H1 (cell line): ENCODE data around the gene CD151. TPM values are rescaled to one million over a fixed set of nuclear protein-coding genes. Genes with fewer than 3 reads are reported as not detected.

Experiments
- CTCF ChIA-PET: fragments of 300-600 bp; sonication (Branson Sonifier 250); formaldehyde crosslinking; loops from one replicate; lab custom pipeline; 2021; ENCODE audit not compliant: partially characterized antibody; lab: Charles Lee
- POLR2A ChIA-PET: fragments of 300-600 bp; sonication (Branson Sonifier 250); formaldehyde crosslinking; loops from one replicate; lab custom pipeline; 2021; ENCODE audit warnings: inconsistent platforms; ENCODE audit not compliant: partially characterized antibody; lab: Charles Lee
- DNase-seq, 2 experiments: peaks; one replicate each; pipeline versions ENCODE4 v3.0.0 to v3.0.0-alpha.2; 2010 to 2022; ENCODE audit warnings: low spot score in 2 of 2, low read depth in 1 of 2, mixed read lengths in 1 of 2
- FAIRE-seq: peaks from 2 replicates; lab custom pipeline; 2011; peaks lifted over from hg19 to GRCh38; lab: Jason Lieb, UNC
- H2AFZ ChIP-seq: 2 replicates; pipeline ENCODE4 v1.8.1; 2012; ENCODE audit warnings: low read length, inconsistent platforms
- H2AK5ac ChIP-seq: 2 replicates; pipeline ENCODE4 v1.6.1; 2013; ENCODE audit warnings: low read depth, low read length
- H2BK120ac ChIP-seq: replicated peaks from 2 replicates; pipeline ENCODE3; 2013; ENCODE audit warnings: low read depth, low read length, inconsistent platforms
- H2BK12ac ChIP-seq: 2 replicates; pipeline ENCODE4 v1.6.1; 2013; ENCODE audit warnings: low read depth, low read length
- H2BK15ac ChIP-seq: 2 replicates; pipeline ENCODE4 v1.6.1; 2013; ENCODE audit warnings: low read length
- H2BK20ac ChIP-seq: 2 replicates; pipeline ENCODE4 v1.6.1; 2013; ENCODE audit warnings: low read length
- H2BK5ac ChIP-seq: 2 replicates; pipeline ENCODE4 v1.6.1; 2013; ENCODE audit warnings: low read depth, low read length
- H3K14ac ChIP-seq: 2 replicates; pipeline ENCODE4 v1.6.1; 2013; ENCODE audit warnings: inconsistent platforms; ENCODE audit not compliant: insufficient read length
- H3K18ac ChIP-seq: 2 replicates; pipeline ENCODE4 v1.6.1; 2013; ENCODE audit warnings: low read length; ENCODE audit errors: extremely low read depth
- H3K23ac ChIP-seq: 2 replicates; pipeline ENCODE4 v1.6.1; 2013; ENCODE audit warnings: inconsistent platforms; ENCODE audit not compliant: insufficient read length
- H3K23me2 ChIP-seq: 2 replicates; pipeline ENCODE4 v1.6.1; 2013; ENCODE audit warnings: low read depth, low read length
- H3K27ac ChIP-seq: 2 replicates; pipeline ENCODE4 v1.6.1; 2011; ENCODE audit warnings: low read depth, low read length, inconsistent platforms
- H3K27me3 ChIP-seq, 4 experiments: replicated peaks in 1 of 4; 1 replicate in 1 of 4; 2 replicates in 3 of 4; pipeline versions ENCODE4 v1.6.1 to v1.8.1; 2011 to 2013; ENCODE audit warnings: low read length in 3 of 4, mild to moderate bottlenecking in 3 of 4, inconsistent platforms in 2 of 4, mixed read lengths in 2 of 4, moderate library complexity in 1 of 4; ENCODE audit not compliant: control insufficient read depth in 3 of 4, insufficient read depth in 3 of 4; ENCODE audit errors: extremely low read depth in 1 of 4
- H3K36me3 ChIP-seq, 4 experiments: 2 replicates each; pipeline versions ENCODE4 v1.6.1 to v1.8.1; 2011 to 2013; ENCODE audit warnings: mild to moderate bottlenecking in 4 of 4, low read length in 3 of 4, moderate library complexity in 2 of 4, control low read depth in 1 of 4, inconsistent platforms in 1 of 4; ENCODE audit not compliant: insufficient read depth in 4 of 4, control insufficient read depth in 2 of 4
- H3K4ac ChIP-seq: replicated peaks from 2 replicates; pipeline ENCODE3; 2013; ENCODE audit warnings: low read length, low read depth, mixed read lengths, inconsistent platforms; ENCODE audit not compliant: insufficient read length
- H3K4me1 ChIP-seq, 4 experiments: replicated peaks in 1 of 4; 1 replicate in 1 of 4; 2 replicates in 3 of 4; pipeline versions ENCODE4 v1.6.1 to v1.8.1; 2011 to 2013; ENCODE audit warnings: low read length in 3 of 4, inconsistent platforms in 2 of 4, mixed read lengths in 1 of 4; ENCODE audit not compliant: insufficient read depth in 4 of 4, control insufficient read depth in 3 of 4
- H3K4me2 ChIP-seq, 2 experiments: 2 replicates each; pipeline versions ENCODE4 v1.6.1 to v1.8.1; 2011 to 2013; ENCODE audit warnings: low read depth in 2 of 2, low read length in 2 of 2, control low read depth in 1 of 2, inconsistent platforms in 1 of 2, mild to moderate bottlenecking in 1 of 2; ENCODE audit not compliant: insufficient read depth in 1 of 2
- H3K4me3 ChIP-seq, 4 experiments: fragments of 200-600, 300-600 bp in 1 of 4; sonication (generic), shearing (Covaris generic), sonication (Bioruptor Twin) in 1 of 4; 2 replicates each; pipeline versions ENCODE4 v1.5.1 to v1.8.1; 2011 to 2016; ENCODE audit warnings: low read length in 4 of 4, low read depth in 3 of 4, control low read depth in 2 of 4, inconsistent platforms in 2 of 4, mild to moderate bottlenecking in 2 of 4, mixed read lengths in 1 of 4, moderate library complexity in 1 of 4; ENCODE audit not compliant: insufficient read depth in 2 of 4; ENCODE audit errors: extremely low read depth in 1 of 4
- H3K56ac ChIP-seq: replicated peaks from 2 replicates; pipeline ENCODE3; 2013; ENCODE audit warnings: low read depth, mild to moderate bottlenecking, mixed read lengths, low read length, inconsistent platforms; ENCODE audit not compliant: insufficient read length
- H3K79me1 ChIP-seq: 2 replicates; pipeline ENCODE4 v1.6.1; 2013; ENCODE audit warnings: low read depth, low read length, control low read depth
- H3K79me2 ChIP-seq, 2 experiments: 2 replicates each; pipeline versions ENCODE4 v1.6.1 to v1.8.1; 2012 to 2013; ENCODE audit warnings: low read length in 2 of 2, mild to moderate bottlenecking in 2 of 2, inconsistent platforms in 1 of 2; ENCODE audit not compliant: insufficient read depth in 2 of 2, control insufficient read depth in 1 of 2
- H3K9ac ChIP-seq, 4 experiments: replicated peaks in 1 of 4; 1 replicate in 1 of 4; 2 replicates in 3 of 4; pipeline versions ENCODE4 v1.6.1 to v1.8.1; 2011 to 2013; ENCODE audit warnings: low read depth in 3 of 4, low read length in 3 of 4, control low read depth in 2 of 4, mild to moderate bottlenecking in 2 of 4, moderate library complexity in 2 of 4, inconsistent platforms in 1 of 4; ENCODE audit errors: extremely low read depth in 1 of 4
- H3K9me3 ChIP-seq, 2 experiments: 2 replicates each; pipeline versions ENCODE4 v1.6.1 to v1.8.1; 2012 to 2013; ENCODE audit warnings: mild to moderate bottlenecking in 2 of 2, moderate library complexity in 2 of 2, control low read depth in 1 of 2, inconsistent platforms in 1 of 2, low read depth in 1 of 2, low read length in 1 of 2, mixed read lengths in 1 of 2; ENCODE audit not compliant: insufficient read depth in 2 of 2
- H4K20me1 ChIP-seq, 2 experiments: replicated peaks in 1 of 2; 2 replicates each; pipeline versions ENCODE3 to v1.8.1; 2011 to 2013; ENCODE audit warnings: inconsistent platforms in 2 of 2, low read length in 2 of 2, mild to moderate bottlenecking in 1 of 2; ENCODE audit not compliant: insufficient read depth in 2 of 2, control insufficient read depth in 1 of 2
- H4K5ac ChIP-seq: 2 replicates; pipeline ENCODE4 v1.6.1; 2013; ENCODE audit warnings: low read length, low read depth, mixed read lengths, inconsistent platforms; ENCODE audit not compliant: insufficient read length
- H4K8ac ChIP-seq: 2 replicates; pipeline ENCODE4 v1.8.0; 2013; ENCODE audit warnings: mild to moderate bottlenecking, moderate library complexity, low read length, inconsistent platforms; ENCODE audit not compliant: insufficient read depth; ENCODE audit errors: extremely low read depth
- H4K91ac ChIP-seq: replicated peaks from 2 replicates; pipeline ENCODE3; 2013; ENCODE audit warnings: low read length, mixed read lengths, inconsistent platforms; ENCODE audit not compliant: insufficient read length
- BRCA1 ChIP-seq: IDR thresholded peaks from 2 replicates; pipeline ENCODE4 v1.6.1; 2012; ENCODE audit warnings: low read depth, low read length, improper control_type of control experiment
- CBX5 ChIP-seq: fragments of 300-800, 300-1000 bp; sonication (generic); IDR thresholded peaks from 2 replicates; pipeline ENCODE4 v1.7.1; 2016; ENCODE audit warnings: antibody characterized with exemption, low read length, low read depth
- EP300 ChIP-seq, 2 experiments: IDR thresholded peaks; 1 replicate in 1 of 2; 2 replicates in 1 of 2; pipeline ENCODE4 v1.6.1; 2011 to 2012; ENCODE audit warnings: low read depth in 2 of 2, low read length in 2 of 2, mild to moderate bottlenecking in 2 of 2, borderline replicate concordance in 1 of 2, inconsistent platforms in 1 of 2, moderate library complexity in 1 of 2
- JUN ChIP-seq: IDR thresholded peaks from 2 replicates; pipeline ENCODE4 v1.6.1; 2011; ENCODE audit warnings: low read depth, mild to moderate bottlenecking, improper control_type of control experiment, low read length
- JUND ChIP-seq: IDR thresholded peaks from 2 replicates; pipeline ENCODE4 v1.6.1; 2011; ENCODE audit warnings: mild to moderate bottlenecking, improper control_type of control experiment, low read length
- MAX ChIP-seq: IDR thresholded peaks from 2 replicates; pipeline ENCODE4 v1.6.1; 2012; ENCODE audit warnings: inconsistent platforms
- POLR2AphosphoS5 ChIP-seq: IDR thresholded peaks from 2 replicates; pipeline ENCODE4 v1.6.1; 2011; ENCODE audit warnings: low read depth, low read length
- RBBP5 ChIP-seq: IDR thresholded peaks from 2 replicates; pipeline ENCODE4 v1.7.1; 2012; ENCODE audit warnings: low read depth, mild to moderate bottlenecking, inconsistent platforms, low read length, moderate library complexity, borderline replicate concordance
- SIX5 ChIP-seq: IDR thresholded peaks from 2 replicates; pipeline ENCODE4 v1.6.1; 2011; ENCODE audit warnings: mild to moderate bottlenecking, low read depth, low read length
- SP1 ChIP-seq: IDR thresholded peaks from 2 replicates; pipeline ENCODE4 v1.6.1; 2011; ENCODE audit warnings: low read depth, low read length
- SP4 ChIP-seq: IDR thresholded peaks from 2 replicates; pipeline ENCODE4 v1.6.1; 2012; ENCODE audit warnings: low read length, inconsistent platforms
- TAF1 ChIP-seq: IDR thresholded peaks from 2 replicates; pipeline ENCODE4 v1.6.1; 2011; ENCODE audit warnings: mild to moderate bottlenecking, low read depth, low read length
- TCF12 ChIP-seq: IDR thresholded peaks from 2 replicates; pipeline ENCODE4 v1.6.1; 2011; ENCODE audit warnings: low read depth, mild to moderate bottlenecking, low read length
- YY1 ChIP-seq: IDR thresholded peaks from 2 replicates; pipeline ENCODE4 v1.6.1; 2011; ENCODE audit warnings: low read depth, mild to moderate bottlenecking, low read length
- ZNF274 ChIP-seq: IDR thresholded peaks from 2 replicates; pipeline ENCODE4 v1.7.0; 2012; ENCODE audit warnings: low read length, borderline replicate concordance; ENCODE audit errors: extremely low read depth
- WGBS, 2 experiments: shearing (Covaris generic) in 1 of 2; methylation state at CpG; one replicate each; pipeline versions ENCODE4 v1.1.6 to v1.1.7; 2013 to 2015; ENCODE audit warnings: low lambda C conversion rate in 2 of 2, mixed read lengths in 2 of 2, inconsistent platforms in 1 of 2, low coverage in 1 of 2, missing lambda C conversion rate in 1 of 2; ENCODE audit not compliant: insufficient replicate concordance in 2 of 2, insufficient coverage in 1 of 2, insufficient read length in 1 of 2; ENCODE audit errors: extremely low coverage in 1 of 2, missing lambda C conversion rate in 1 of 2; 5-methylcytosine and 5-hydroxymethylcytosine counted together
- polyA plus RNA-seq, 7 experiments: library from polyadenylated mRNA; depleted of rRNA in 3 of 7; stranded (reverse) in 5 of 7; unstranded in 2 of 7; fragments of >200 nt in 5 of 7; fragments of 200-250 nt in 2 of 7; gene quantifications; 1 replicate in 5 of 7; 2 replicates in 1 of 7; 4 replicates in 1 of 7; pipeline versions ENCODE4 v1.2.1 to v1.2.3, GENCODE V29; 2011 to 2013; ENCODE audit warnings: missing spikeins in 2 of 7, mixed read lengths in 2 of 7
- total RNA-seq: library from RNA; stranded (reverse); fragmentation: NEBNext Ultra II Directional; extraction: Animal tissue kit (Norgen Biotek cat#: 25700); gene quantifications from 2 replicates; pipeline ENCODE4 v1.2.1, GENCODE V29; 2021

CD151 gene
- total and polyA plus RNA-seq, 2 of the 8 experiments (the other 6 are each of a cell fraction or from before 2014, with no cell fraction given): 101 to 212 TPM

- Histone ChIP-seq H2BK5ac (no peak overlapping the region), H3K4me2 (no peak overlapping the region), H3K56ac (no peak overlapping the region), H3K27ac (no peak overlapping the region), H4K91ac (no peak overlapping the region), H3K14ac (no peak overlapping the region), H4K5ac (no peak overlapping the region), H3K4me1 (peaks cover 0 to 33% (median 23%) of the 10 kb centered on the region in 4 experiments; a peak in 6 of 7 replicates), H3K9me3 (no peaks in the 10 kb centered on the region), H3K4me3 (no peak overlapping the region), H3K18ac (no peak overlapping the region; the same call in 1 of the 2 replicates), H3K36me3 (no peaks in the 10 kb centered on the region), H2BK15ac (no peak overlapping the region), H3K27me3 (peaks cover 0 to 2% (median under 1%) of the 10 kb centered on the region in 4 experiments; a peak in 3 of 7 replicates), H4K20me1 (peaks cover 18 to 47% of the 10 kb centered on the region in 2 experiments), H3K23ac (no peak overlapping the region), H2BK20ac (no peak overlapping the region), H3K79me2 (no peaks in the 10 kb centered on the region; a peak in 1 of 4 replicates), H2AFZ (no peak overlapping the region), H3K4ac (no peak overlapping the region), H3K79me1 (peaks cover 2% of the 10 kb centered on the region), H3K9ac (no peak overlapping the region), H2BK120ac (no peak overlapping the region), H2BK12ac (no peak overlapping the region), H2AK5ac (no peak overlapping the region), H3K23me2 (peaks cover 18% of the 10 kb centered on the region; the same call in 1 of the 2 replicates), H4K8ac (no peak overlapping the region; the same call in 1 of the 2 replicates)
- ChIA-PET POLR2A (interaction anchor here (1.0 to 13.8 kb wide), 4 partner anchors 11 to 20 kb away, joined by 4 to 234 read pairs (median 11); partner anchors contain the start of genes CD151, POLR2L and TSPAN4), CTCF (interaction anchor here (0.6 to 10.5 kb wide), 6 partner anchors 7 to 131 kb away, joined by 3 to 74 read pairs (median 4); partner anchors contain the start of gene TSPAN4)
- WGBS, 2 experiments: 89% methylated on average over 11 of the region's 15 CpGs; no CpG with 5 or more reads in 1 of the 2 experiments
- no peak for FAIRE-seq
- DNase-seq: no peak
- TF ChIP-seq SP1 (no peak), EP300 (IDR thresholded peaks at IDR 0.05; ENCODE audit: borderline replicate concordance in 1 of 2, low read depth in 2 of 2, low read length in 2 of 2) (no peak), POLR2AphosphoS5 (no peak), TAF1 (no peak), CBX5 (no peak), JUN (no peak), MAX (no peak), JUND (no peak), TCF12 (no peak), SIX5 (no peak), SP4 (no peak), ZNF274 (no peak), BRCA1 (no peak), YY1 (no peak), RBBP5 (no peak)
Observed at GRCh38 chr11:852762-853161, 20.0 kb downstream of the CD151 start.
